ENCODE measurements around the gene ATRN. TPM values are rescaled to one million over a fixed set of nuclear protein-coding genes. Genes with fewer than 3 reads are reported as not detected.

Gene ATRN
- total RNA-seq, 2 donors from 2014 or later = 17.0 to 23.1 TPM

DNA sequence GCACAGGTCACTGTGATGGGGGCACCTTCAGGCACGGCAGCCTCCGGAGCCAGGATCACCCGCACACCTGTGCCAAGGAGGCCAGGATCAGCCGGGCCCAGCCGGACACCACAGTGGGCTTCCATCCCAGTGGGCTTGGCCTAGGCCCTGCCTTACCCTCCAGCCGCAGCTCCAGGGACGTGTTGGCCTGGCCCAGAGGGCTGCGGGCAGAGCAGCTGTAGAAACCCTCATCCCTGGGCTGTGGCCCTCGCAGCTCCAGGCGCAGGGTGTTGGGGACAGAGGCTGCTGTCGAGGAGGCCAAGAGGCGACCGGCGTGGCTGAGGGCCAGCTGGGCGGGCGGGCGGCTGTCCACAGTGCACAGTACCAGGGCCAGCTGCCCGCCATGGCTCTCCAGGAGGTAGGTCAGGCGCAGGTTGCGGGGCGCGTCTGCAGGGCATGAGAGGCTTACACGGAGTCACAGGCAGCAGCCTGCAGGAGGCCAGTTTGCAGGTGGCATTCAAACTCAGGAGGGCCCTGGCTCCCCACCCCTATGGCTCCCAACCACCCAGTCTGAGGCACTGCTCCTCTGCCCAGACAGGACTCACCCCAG, 222.0 kb downstream of the ATRN start:
- Histone ChIP-seq H3K9ac (ENCODE audit: low read depth in 2 of 2, low read length in 2 of 2) (no peak overlapping the region), H3K36me3 (no peaks in the 10 kb centered on the region), H3K9me3 (no peaks in the 10 kb centered on the region), H3K27ac (no peak overlapping the region), H3K27me3 (no peaks in the 10 kb centered on the region), H3K4me3 (no peak overlapping the region), H3K4me1 (no peaks in the 10 kb centered on the region)
- intact Hi-C loops (cut with DNase I) = no loop called here
- TF ChIP-seq, protein P1, sequence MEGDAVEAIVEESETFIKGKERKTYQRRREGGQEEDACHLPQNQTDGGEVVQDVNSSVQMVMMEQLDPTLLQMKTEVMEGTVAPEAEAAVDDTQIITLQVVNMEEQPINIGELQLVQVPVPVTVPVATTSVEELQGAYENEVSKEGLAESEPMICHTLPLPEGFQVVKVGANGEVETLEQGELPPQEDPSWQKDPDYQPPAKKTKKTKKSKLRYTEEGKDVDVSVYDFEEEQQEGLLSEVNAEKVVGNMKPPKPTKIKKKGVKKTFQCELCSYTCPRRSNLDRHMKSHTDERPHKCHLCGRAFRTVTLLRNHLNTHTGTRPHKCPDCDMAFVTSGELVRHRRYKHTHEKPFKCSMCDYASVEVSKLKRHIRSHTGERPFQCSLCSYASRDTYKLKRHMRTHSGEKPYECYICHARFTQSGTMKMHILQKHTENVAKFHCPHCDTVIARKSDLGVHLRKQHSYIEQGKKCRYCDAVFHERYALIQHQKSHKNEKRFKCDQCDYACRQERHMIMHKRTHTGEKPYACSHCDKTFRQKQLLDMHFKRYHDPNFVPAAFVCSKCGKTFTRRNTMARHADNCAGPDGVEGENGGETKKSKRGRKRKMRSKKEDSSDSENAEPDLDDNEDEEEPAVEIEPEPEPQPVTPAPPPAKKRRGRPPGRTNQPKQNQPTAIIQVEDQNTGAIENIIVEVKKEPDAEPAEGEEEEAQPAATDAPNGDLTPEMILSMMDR (IDR thresholded peaks at IDR 0.05) = no peak
- no peak for DNase-seq

DNA sequence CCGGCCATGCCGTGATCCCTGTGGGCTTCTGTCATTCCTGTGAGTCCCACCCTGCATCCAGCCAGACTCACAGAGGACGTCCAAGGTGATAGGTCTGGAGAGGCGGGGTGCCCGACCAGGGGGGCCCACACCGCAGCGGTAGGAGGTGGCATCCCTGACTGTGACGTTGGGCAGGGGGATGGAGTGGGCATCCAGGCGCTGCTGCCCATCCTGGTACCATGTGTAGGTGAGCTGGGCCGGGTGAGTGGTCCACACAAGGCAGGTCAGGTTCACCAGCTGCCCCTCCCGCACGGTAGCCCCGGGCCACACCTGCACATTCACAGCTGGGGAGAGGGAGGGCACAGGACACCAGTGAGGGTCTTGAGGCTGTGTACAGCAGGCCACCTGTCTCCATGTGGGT, 222.6 kb downstream of the ATRN start:
- TF ChIP-seq, protein P1 (IDR thresholded peaks at IDR 0.05) = no peak
- no peak overlapping the region for H3K9ac ChIP-seq (ENCODE audit: low read depth in 2 of 2, low read length in 2 of 2)
- no peaks in the 10 kb centered on the region for H3K4me1 ChIP-seq
- no peak overlapping the region for H3K4me3 ChIP-seq
- no peak overlapping the region for H3K27ac ChIP-seq
- H3K27me3 ChIP-seq = no peaks in the 10 kb centered on the region
- no peaks in the 10 kb centered on the region for H3K9me3 ChIP-seq
- no peaks in the 10 kb centered on the region for H3K36me3 ChIP-seq
- intact Hi-C loops (cut with DNase I) = no loop called here
- no peak for DNase-seq

DNA sequence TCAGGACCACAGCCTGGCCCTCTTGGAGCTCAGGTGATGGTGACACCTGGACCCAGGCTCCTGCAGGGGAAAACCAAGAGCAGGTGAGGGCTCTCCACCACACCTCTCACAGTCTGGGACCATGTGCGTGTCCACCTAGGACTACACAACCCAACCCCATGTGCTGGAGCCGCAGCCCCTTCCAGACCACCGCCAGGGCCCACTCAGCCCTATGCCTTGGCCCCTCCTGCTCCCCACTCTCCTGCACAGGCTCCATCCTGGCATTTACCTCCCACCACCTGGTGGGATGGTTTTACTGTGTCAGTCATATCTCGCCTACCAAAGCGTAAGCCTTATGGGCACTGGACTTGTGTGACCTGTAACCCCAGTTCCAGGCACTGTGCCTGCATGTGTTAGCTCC, 224.0 kb downstream of the ATRN start:
- Histone ChIP-seq H3K36me3 (no peaks in the 10 kb centered on the region), H3K27ac (no peak overlapping the region), H3K9ac (ENCODE audit: low read depth in 2 of 2, low read length in 2 of 2) (no peak overlapping the region), H3K4me1 (no peaks in the 10 kb centered on the region), H3K27me3 (no peaks in the 10 kb centered on the region), H3K9me3 (no peaks in the 10 kb centered on the region), H3K4me3 (no peak overlapping the region)
- DNase-seq = no peak
- intact Hi-C loops (cut with DNase I) = no loop called here
- TF ChIP-seq, protein P1 (IDR thresholded peaks at IDR 0.05) = no peak

DNA sequence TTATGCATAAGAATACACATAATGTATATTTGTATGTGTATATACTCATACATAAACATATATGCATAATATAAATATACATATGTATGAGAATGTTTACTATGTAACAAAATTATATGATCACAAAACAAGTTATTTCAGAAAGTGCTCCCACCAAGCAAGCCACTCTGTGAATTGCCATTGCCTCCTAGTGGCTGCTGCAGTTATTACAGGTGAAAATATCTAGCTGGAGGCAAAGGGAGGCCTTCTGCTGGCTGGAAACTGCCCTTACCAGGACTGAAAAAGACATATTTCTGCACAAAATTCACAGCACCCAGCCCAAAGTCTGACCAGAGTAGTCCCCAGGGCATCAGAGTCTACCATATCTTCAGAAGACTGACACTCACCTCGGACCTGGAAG, 225.4 kb downstream of the ATRN start:
- Histone ChIP-seq H3K9ac (ENCODE audit: low read depth in 2 of 2, low read length in 2 of 2) (no peak overlapping the region), H3K36me3 (no peaks in the 10 kb centered on the region), H3K4me3 (no peak overlapping the region), H3K9me3 (no peaks in the 10 kb centered on the region), H3K27me3 (no peaks in the 10 kb centered on the region), H3K27ac (no peak overlapping the region), H3K4me1 (no peaks in the 10 kb centered on the region)
- TF ChIP-seq, protein P1 (IDR thresholded peaks at IDR 0.05) = no peak
- no peak for DNase-seq
- intact Hi-C loops (cut with DNase I) = no loop called here

DNA sequence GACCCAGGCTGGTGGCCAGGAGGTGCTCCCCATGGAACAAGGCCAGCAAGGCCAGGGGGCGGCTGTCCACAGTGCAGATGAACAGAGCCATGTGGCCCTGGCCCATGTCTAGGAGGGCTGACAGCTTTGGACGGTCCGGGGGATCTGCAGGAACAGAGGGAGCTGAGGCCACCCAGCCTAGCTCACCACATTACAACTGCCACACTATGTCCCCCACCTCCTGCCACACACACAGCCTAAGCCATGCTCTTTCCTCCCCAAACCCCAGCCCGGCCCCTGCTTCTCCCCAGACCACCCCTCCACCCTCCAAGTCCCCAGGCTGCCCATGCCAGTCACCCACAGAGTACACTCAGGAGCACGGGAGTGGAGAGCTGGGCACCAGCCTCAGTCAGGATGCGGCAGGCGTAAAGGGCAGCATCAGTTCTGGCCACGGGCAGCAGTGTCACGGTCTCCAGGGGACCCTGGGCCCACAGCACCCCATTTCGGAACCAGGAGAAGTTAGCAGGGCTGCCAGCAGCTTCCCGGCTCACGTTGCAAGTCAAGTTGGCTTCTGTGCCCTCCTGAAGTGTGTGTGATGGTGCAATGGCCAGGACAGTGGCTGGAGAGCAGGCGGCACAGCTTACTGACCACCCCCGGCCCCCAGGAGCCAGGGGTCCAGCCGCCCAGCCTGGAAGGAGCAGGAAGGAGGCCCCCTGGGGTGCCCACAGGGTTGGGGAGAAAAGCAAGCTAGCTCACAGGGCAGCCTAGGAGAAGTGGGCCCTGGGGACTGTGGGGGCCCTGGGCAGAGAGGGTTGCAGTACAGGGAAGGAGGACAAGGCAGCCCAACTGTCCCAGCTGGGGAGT, 226.1 kb downstream of the ATRN start:
- TF ChIP-seq, protein P1 (IDR thresholded peaks at IDR 0.05) = no peak
- no peak overlapping the region for H3K4me3 ChIP-seq
- H3K4me1 ChIP-seq = no peaks in the 10 kb centered on the region
- H3K27me3 ChIP-seq = no peaks in the 10 kb centered on the region
- H3K9ac ChIP-seq (ENCODE audit: low read depth in 2 of 2, low read length in 2 of 2) = no peak overlapping the region
- intact Hi-C loops (cut with DNase I) = no loop called here
- H3K36me3 ChIP-seq = no peaks in the 10 kb centered on the region
- no peak overlapping the region for H3K27ac ChIP-seq
- H3K9me3 ChIP-seq = no peaks in the 10 kb centered on the region
- DNase-seq = no peak
